ENCODE results near the gene TBC1D14.
A peak's percentile ranks its signal among the peaks of the same experiment; 100 is the strongest.

Gene TBC1D14

DNA sequence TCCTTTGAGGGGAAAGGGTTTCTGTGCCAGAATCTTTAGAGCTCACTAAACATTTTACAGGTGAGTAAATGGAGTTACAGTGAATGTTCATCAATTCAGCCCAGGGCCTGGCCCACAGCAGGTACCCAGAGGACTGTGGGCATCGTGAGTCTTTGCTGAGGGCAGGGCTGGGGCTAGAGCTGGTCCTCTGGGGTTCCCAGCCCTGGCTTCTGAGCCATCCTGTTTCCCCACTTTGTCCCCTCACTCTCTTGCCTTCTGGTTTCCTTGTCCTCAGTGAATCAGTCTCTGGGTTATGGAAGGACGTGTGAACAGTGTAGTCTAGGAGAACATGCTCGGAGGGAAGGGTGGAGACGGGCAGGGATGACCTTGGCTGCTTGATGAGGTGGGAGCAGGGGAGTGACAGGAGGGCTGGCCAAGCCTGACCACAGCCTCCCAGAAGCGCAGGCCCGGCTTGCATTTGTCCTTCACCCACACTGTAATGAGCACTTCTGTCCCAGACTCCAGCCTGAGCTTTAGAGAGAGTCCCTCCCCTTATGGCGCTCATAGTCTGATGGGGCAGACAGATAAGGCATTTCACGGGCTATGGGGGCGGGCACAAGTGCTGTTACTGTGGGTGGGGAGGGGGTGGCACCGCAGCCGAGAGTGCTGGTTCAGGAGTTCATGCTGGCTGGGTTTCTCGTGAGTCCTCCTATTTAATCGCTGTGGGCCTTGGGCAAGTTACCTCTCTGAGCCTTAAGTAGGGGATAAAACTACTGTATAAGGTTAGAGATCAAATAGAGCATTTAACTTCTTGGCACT is 17.3 kb downstream of the TBC1D14 start:
- no peaks in the 10 kb centered on the region for H3K27me3 ChIP-seq (ENCODE audit: control insufficient read depth, insufficient read depth, low read length)
- H3K9ac ChIP-seq (ENCODE audit: low read depth, low read length) = peak overlapping the region; percentile 29
- H3K36me3 ChIP-seq (ENCODE audit: control insufficient read depth, insufficient read depth, low read length) = peaks cover 15% of the 10 kb centered on the region
- no peak overlapping the region for H3K4me3 ChIP-seq (ENCODE audit: low read depth, low read length)
- H3K9me3 ChIP-seq (ENCODE audit: control insufficient read depth, insufficient read depth, low read length) = no peaks in the 10 kb centered on the region
- no peaks in the 10 kb centered on the region for H3K4me1 ChIP-seq (ENCODE audit: control insufficient read depth, insufficient read depth, low read length)

DNA sequence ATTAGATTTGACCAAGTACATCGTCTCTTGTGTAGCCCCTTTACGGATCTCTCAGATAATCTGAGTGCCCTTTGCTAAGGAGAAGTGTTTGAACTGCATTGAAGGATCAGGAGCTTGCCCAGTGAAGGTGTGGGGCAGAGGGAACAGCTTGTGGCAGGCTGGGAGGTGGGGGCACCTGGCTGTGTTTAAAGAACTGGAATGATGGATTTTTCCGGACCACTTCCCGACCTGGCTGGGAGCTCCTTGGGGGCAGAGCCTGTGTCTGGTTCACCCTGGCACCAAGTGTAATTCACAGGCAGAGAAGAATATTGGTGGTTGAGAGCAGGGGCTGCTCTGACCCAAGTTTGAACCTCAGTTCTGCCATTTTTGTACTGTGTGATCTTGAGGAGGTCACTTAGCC is 18.5 kb downstream of the TBC1D14 start:
- Histone ChIP-seq H3K4me3 (ENCODE audit: low read depth, low read length) (no peak overlapping the region), H3K4me1 (ENCODE audit: control insufficient read depth, insufficient read depth, low read length) (no peaks in the 10 kb centered on the region), H3K36me3 (ENCODE audit: control insufficient read depth, insufficient read depth, low read length) (peaks cover 18% of the 10 kb centered on the region), H3K27me3 (ENCODE audit: control insufficient read depth, insufficient read depth, low read length) (no peaks in the 10 kb centered on the region), H3K9ac (ENCODE audit: low read depth, low read length) (no peak overlapping the region), H3K9me3 (ENCODE audit: control insufficient read depth, insufficient read depth, low read length) (no peaks in the 10 kb centered on the region)

DNA sequence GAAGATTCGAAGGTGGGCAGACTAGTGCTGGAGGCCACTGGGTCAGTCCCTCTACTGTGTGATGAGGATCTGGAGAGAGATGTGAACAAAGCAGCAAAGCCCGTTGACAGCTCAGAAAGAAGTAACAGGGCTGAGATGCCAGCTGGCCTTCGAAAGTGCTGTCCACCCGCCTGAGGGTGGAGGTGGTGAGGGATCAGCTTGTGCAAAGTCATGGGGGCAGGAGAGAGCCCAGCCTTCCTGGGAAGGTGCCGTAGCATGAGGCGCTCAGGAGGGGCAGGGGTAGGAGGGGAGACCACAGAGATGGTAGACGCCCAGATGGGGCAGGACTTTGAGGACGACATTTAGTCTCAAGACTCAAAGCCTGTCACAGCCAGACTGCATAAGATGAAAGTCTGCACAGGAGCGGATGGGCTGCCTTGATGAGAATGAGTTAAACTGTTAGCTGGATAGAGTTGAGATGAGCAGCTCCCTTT is 19.7 kb downstream of the TBC1D14 start:
- Histone ChIP-seq H3K36me3 (ENCODE audit: control insufficient read depth, insufficient read depth, low read length) (peaks cover 8% of the 10 kb centered on the region), H3K4me1 (ENCODE audit: control insufficient read depth, insufficient read depth, low read length) (no peaks in the 10 kb centered on the region), H3K4me3 (ENCODE audit: low read depth, low read length) (no peak overlapping the region), H3K9ac (ENCODE audit: low read depth, low read length) (no peak overlapping the region), H3K9me3 (ENCODE audit: control insufficient read depth, insufficient read depth, low read length) (no peaks in the 10 kb centered on the region), H3K27me3 (ENCODE audit: control insufficient read depth, insufficient read depth, low read length) (no peaks in the 10 kb centered on the region)

DNA sequence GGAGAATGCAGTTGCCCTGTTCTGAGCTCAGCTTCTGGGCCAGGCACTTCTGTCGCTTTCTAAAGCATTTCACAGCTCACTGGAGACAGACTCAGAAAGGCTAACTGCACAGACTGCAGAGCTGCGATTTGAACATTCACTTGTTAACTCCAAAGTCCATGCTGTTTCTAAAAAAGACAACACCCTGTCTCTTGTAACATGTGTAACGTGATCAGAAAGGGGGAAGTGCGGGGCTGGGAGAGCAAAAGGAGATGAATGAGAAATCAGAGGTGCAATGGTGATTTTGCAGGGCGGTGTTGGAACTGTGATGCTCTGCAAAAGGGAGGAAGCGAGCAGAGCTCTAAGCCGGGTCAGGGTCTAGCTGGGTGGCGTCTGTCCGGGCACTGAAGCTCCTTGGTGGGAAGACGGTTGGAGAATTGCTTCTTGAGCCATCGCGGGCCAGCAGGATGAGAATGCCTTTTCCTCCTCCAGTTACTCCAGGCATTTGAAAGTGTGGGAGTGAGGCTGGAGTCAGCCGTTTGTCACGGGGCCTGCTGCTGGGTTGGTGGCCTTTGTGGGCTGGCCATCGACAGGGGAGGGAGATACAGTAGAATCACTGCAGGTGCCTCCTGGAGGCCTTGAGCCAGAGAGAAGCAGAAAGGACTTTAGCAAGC is 20.3 kb downstream of the TBC1D14 start:
- no peaks in the 10 kb centered on the region for H3K27me3 ChIP-seq (ENCODE audit: control insufficient read depth, insufficient read depth, low read length)
- no peak overlapping the region for H3K9ac ChIP-seq (ENCODE audit: low read depth, low read length)
- H3K4me3 ChIP-seq (ENCODE audit: low read depth, low read length) = no peak overlapping the region
- H3K9me3 ChIP-seq (ENCODE audit: control insufficient read depth, insufficient read depth, low read length) = no peaks in the 10 kb centered on the region
- H3K4me1 ChIP-seq (ENCODE audit: control insufficient read depth, insufficient read depth, low read length) = no peaks in the 10 kb centered on the region
- H3K36me3 ChIP-seq (ENCODE audit: control insufficient read depth, insufficient read depth, low read length) = peaks cover 5% of the 10 kb centered on the region

DNA sequence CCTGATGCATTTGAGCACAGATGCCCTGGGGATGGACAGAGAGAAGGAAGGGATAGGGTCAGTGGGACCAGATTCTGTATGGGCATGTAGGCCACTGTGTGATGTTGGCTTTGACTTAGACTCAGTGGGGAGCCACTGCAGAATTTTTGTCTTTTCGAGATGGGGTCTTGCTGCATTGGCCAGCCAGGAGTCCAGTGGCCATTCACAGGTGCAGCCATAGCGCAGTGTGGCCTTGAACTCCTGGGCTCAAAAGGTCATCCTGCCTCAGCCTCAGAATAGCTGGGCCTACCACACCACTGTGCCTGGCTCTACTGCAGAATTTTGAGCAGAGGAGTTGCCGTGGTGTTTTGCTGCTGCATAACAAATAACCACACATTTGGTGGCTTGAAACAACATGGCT is 22.8 kb downstream of the TBC1D14 start:
- Histone ChIP-seq H3K4me3 (ENCODE audit: low read depth, low read length) (no peak overlapping the region), H3K27me3 (ENCODE audit: control insufficient read depth, insufficient read depth, low read length) (no peaks in the 10 kb centered on the region), H3K9me3 (ENCODE audit: control insufficient read depth, insufficient read depth, low read length) (no peaks in the 10 kb centered on the region), H3K9ac (ENCODE audit: low read depth, low read length) (no peak overlapping the region), H3K4me1 (ENCODE audit: control insufficient read depth, insufficient read depth, low read length) (no peaks in the 10 kb centered on the region), H3K36me3 (ENCODE audit: control insufficient read depth, insufficient read depth, low read length) (peaks cover 5% of the 10 kb centered on the region)

DNA sequence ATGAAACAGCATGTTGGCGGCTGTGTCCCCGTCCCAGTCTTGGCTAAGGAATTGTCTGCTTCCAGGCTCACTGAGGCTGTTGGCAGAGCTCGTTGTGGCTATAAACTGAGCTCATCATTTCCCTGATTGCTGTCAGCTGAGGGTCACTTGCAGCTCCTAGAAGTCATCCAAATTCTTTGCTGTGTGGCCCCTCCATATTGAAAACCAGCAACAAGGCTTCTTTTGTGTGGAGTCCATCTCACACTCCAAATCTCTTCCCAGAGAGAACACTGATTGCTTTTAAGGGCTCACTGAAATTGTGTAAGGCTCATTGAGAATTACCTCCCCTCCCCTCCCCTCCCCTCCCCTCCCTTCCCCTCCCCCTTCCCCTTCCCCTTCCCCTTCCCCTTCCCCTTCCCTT is 23.3 kb downstream of the TBC1D14 start:
- Histone ChIP-seq H3K9me3 (ENCODE audit: control insufficient read depth, insufficient read depth, low read length) (no peaks in the 10 kb centered on the region), H3K9ac (ENCODE audit: low read depth, low read length) (no peak overlapping the region), H3K27me3 (ENCODE audit: control insufficient read depth, insufficient read depth, low read length) (no peaks in the 10 kb centered on the region), H3K4me1 (ENCODE audit: control insufficient read depth, insufficient read depth, low read length) (no peaks in the 10 kb centered on the region), H3K36me3 (ENCODE audit: control insufficient read depth, insufficient read depth, low read length) (peaks cover 5% of the 10 kb centered on the region), H3K4me3 (ENCODE audit: low read depth, low read length) (no peak overlapping the region)

DNA sequence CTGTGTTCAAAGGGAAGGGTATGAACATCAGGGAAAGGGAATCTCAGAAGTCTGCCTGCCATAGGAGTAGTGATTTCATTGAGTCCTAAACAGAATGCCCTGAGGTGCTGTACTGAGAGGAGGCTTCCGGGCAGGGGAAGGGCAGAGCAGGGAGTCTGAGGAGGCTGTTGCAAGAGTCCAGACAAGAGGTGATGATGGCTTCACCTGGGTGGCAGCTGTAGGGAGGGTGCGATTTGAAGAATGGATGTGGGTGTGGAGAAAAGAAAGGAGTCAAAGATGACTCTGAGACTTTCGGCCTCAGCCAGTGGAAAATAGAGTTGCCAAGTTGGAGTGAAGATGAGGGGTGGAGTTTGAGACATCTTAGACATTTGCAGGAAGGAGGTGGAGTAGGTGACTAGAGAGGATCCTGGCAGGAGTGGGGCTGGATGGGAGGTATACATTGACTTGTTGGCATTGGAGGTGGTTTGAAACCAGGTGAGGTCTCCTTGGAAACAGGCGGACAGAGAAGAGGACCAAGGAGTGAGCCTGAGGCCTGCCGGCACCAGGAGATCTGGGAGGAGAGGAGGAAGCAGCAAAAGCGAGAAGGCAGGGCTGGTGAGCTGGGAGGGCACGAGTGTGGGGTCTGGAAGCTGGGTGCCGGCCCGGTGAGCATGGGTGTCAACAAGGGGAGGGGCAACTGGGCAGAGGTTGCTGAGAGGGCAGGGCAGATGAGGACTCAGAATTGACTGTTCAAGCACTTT is 24.2 kb downstream of the TBC1D14 start:
- H3K9me3 ChIP-seq (ENCODE audit: control insufficient read depth, insufficient read depth, low read length) = no peaks in the 10 kb centered on the region
- no peak overlapping the region for H3K9ac ChIP-seq (ENCODE audit: low read depth, low read length)
- H3K4me3 ChIP-seq (ENCODE audit: low read depth, low read length) = no peak overlapping the region
- H3K27me3 ChIP-seq (ENCODE audit: control insufficient read depth, insufficient read depth, low read length) = no peaks in the 10 kb centered on the region
- H3K36me3 ChIP-seq (ENCODE audit: control insufficient read depth, insufficient read depth, low read length) = peaks cover 3% of the 10 kb centered on the region
- no peaks in the 10 kb centered on the region for H3K4me1 ChIP-seq (ENCODE audit: control insufficient read depth, insufficient read depth, low read length)

DNA sequence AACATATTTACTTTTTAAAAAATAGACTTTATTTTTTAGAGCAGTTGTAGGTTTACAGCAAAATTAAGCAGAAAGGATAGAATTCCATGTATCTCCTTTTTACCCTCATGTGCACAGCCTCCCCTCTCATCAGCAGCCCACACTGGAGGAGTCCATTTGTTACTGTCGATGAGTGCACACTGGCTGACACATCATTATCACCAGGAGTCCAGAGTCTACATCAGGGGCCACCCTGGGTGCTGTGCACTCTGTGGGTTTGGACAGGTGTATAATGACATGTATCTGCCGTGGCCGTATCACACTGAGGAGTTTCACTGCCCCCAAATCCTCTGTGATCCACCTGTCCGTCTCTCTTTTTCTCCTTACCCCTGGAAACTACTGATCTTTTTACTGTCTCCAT is 26.3 kb downstream of the TBC1D14 start:
- Histone ChIP-seq H3K36me3 (ENCODE audit: control insufficient read depth, insufficient read depth, low read length) (peaks cover 3% of the 10 kb centered on the region), H3K4me1 (ENCODE audit: control insufficient read depth, insufficient read depth, low read length) (peaks cover 6% of the 10 kb centered on the region), H3K9ac (ENCODE audit: low read depth, low read length) (no peak overlapping the region)

DNA sequence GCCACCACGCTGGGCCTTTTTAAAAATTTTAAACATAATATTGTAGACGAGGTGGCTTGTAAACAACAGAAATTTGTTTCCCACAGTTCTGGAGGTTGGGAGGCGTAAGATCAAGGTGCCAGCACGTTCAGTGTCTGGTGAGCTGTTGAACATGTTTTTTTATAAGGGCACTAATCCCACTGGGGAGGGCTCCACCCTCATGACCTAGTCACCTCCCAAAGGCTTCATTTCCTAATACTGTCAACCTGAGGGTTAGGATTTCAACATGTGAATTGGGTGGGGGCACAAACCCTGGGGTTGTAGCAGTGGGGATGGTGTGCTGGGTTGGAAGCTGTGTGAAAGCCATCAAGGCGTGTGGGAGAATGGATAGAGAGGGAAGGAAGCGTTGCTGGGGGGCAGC is 27.6 kb downstream of the TBC1D14 start:
- Histone ChIP-seq H3K4me3 (ENCODE audit: low read depth, low read length) (no peak overlapping the region), H3K27me3 (ENCODE audit: control insufficient read depth, insufficient read depth, low read length) (no peaks in the 10 kb centered on the region), H3K36me3 (ENCODE audit: control insufficient read depth, insufficient read depth, low read length) (peaks cover 3% of the 10 kb centered on the region), H3K9me3 (ENCODE audit: control insufficient read depth, insufficient read depth, low read length) (no peaks in the 10 kb centered on the region), H3K4me1 (ENCODE audit: control insufficient read depth, insufficient read depth, low read length) (peaks cover 13% of the 10 kb centered on the region), H3K9ac (ENCODE audit: low read depth, low read length) (no peak overlapping the region)

More for the DNA sequence above, 26.3 kb downstream of the TBC1D14 start:
- Histone ChIP-seq H3K27me3 (ENCODE audit: control insufficient read depth, insufficient read depth, low read length) (no peaks in the 10 kb centered on the region), H3K9me3 (ENCODE audit: control insufficient read depth, insufficient read depth, low read length) (no peaks in the 10 kb centered on the region), H3K4me3 (ENCODE audit: low read depth, low read length) (no peak overlapping the region)

DNA sequence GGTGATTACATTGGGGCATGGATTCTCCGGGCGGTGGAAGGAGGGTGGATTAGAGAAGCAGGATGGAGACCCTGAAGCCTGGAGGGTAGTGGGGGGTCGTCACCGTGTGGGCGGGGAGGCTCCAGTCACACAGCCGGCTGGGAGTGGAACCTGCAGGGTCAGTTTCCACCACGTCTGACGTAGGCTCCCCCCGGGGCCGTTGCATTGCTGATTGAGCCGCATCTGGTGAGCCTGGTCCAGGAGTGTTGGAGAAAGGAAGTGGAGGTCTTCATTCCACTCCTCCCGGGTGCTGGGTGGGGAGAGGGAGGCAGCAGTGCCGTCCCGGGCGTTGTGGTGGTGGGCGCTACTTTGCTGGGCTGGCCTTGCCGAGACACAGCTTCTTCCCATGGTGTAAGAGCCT is 28.1 kb downstream of the TBC1D14 start:
- H3K36me3 ChIP-seq (ENCODE audit: control insufficient read depth, insufficient read depth, low read length) = peaks cover 1% of the 10 kb centered on the region
- H3K4me1 ChIP-seq (ENCODE audit: control insufficient read depth, insufficient read depth, low read length) = peaks cover 13% of the 10 kb centered on the region
- H3K4me3 ChIP-seq (ENCODE audit: low read depth, low read length) = no peak overlapping the region

DNA sequence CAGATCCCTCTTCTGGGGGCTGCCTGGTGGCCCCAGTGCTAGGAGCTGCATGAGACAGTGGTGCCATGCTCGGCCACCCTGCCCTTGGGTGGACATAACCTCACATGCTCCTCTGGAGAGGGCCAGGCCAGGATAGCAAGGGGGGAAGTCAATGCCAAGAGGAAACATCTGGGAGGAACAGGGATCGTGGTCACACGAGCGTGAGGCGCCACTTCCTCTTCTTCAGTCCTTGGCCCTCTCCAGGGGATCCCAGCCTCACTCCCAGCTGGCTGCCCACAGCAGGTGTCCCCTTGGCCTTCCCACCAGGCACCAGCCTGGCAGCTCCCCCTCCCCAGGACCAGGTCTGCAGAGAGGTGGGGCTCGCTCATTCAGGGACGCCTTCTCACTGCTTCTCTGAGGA is 28.6 kb downstream of the TBC1D14 start:
- no peaks in the 10 kb centered on the region for H3K27me3 ChIP-seq (ENCODE audit: control insufficient read depth, insufficient read depth, low read length)
- H3K9me3 ChIP-seq (ENCODE audit: control insufficient read depth, insufficient read depth, low read length) = no peaks in the 10 kb centered on the region
- H3K9ac ChIP-seq (ENCODE audit: low read depth, low read length) = no peak overlapping the region
- H3K36me3 ChIP-seq (ENCODE audit: control insufficient read depth, insufficient read depth, low read length) = no peaks in the 10 kb centered on the region
- no peak overlapping the region for H3K4me3 ChIP-seq (ENCODE audit: low read depth, low read length)
- H3K4me1 ChIP-seq (ENCODE audit: control insufficient read depth, insufficient read depth, low read length) = peaks cover 15% of the 10 kb centered on the region

More for the DNA sequence above, 28.1 kb downstream of the TBC1D14 start:
- Histone ChIP-seq H3K9me3 (ENCODE audit: control insufficient read depth, insufficient read depth, low read length) (no peaks in the 10 kb centered on the region), H3K27me3 (ENCODE audit: control insufficient read depth, insufficient read depth, low read length) (no peaks in the 10 kb centered on the region), H3K9ac (ENCODE audit: low read depth, low read length) (no peak overlapping the region)
